22Rv1 (cell line): Measurements from ENCODE around the gene SNX9.
"Not testable (repeated sequence)": the region's sequence is repeated elsewhere in the genome, so short reads cannot be mapped to it uniquely, and the experiment has no call there.

Experiments
- ZFX ChIP-seq: fragments of 450-650 bp; IDR thresholded peaks from 2 replicates; pipeline ENCODE4 v1.6.1; 2017; ENCODE audit warnings: antibody characterized with exemption, borderline replicate concordance
- TF ChIP-seq, protein P1 (sequence below): fragments of 450-650 bp; IDR thresholded peaks from 2 replicates; pipeline ENCODE4 v1.5.1; 2017; ENCODE audit warnings: mild to moderate bottlenecking

DNA sequence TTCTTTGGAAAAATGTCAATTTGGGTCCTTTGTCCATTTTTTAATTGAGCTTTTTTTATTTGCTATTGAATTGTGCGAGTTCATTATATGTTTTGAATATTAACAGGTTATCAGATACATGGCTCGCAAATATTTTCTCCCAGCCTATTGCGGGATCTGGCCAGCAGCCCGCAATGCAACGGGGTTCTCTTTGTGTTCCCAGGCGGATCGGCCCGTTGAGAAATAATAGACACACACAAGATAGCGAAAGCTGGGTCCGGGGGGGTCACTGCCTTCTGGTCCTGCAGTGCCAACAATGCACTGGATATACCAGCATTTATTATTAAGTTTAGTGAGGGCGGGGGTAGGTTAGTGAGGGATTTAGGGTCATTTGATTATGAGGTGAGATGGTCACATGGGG lies 77.2 kb downstream of the SNX9 start:
- TF ChIP-seq, protein P1, sequence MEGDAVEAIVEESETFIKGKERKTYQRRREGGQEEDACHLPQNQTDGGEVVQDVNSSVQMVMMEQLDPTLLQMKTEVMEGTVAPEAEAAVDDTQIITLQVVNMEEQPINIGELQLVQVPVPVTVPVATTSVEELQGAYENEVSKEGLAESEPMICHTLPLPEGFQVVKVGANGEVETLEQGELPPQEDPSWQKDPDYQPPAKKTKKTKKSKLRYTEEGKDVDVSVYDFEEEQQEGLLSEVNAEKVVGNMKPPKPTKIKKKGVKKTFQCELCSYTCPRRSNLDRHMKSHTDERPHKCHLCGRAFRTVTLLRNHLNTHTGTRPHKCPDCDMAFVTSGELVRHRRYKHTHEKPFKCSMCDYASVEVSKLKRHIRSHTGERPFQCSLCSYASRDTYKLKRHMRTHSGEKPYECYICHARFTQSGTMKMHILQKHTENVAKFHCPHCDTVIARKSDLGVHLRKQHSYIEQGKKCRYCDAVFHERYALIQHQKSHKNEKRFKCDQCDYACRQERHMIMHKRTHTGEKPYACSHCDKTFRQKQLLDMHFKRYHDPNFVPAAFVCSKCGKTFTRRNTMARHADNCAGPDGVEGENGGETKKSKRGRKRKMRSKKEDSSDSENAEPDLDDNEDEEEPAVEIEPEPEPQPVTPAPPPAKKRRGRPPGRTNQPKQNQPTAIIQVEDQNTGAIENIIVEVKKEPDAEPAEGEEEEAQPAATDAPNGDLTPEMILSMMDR, result not testable (repeated sequence)
- not testable (repeated sequence) for TF ChIP-seq ZFX
